GM06990 (cell line): Measurements from ENCODE around the gene VTI1A.
"Not testable (repeated sequence)": the region's sequence is repeated elsewhere in the genome, so short reads cannot be mapped to it uniquely, and the experiment has no call there.

Experiments used
- DNase-seq: peaks from one replicate; pipeline ENCODE4 v3.0.0-alpha.2; 2011; ENCODE audit not compliant: insufficient read length; ENCODE audit errors: extremely low read depth
- H3K27me3 ChIP-seq: replicated peaks from 2 replicates; pipeline ENCODE4 v1.6.0; 2011; ENCODE audit warnings: low read length; ENCODE audit not compliant: control insufficient read depth, insufficient read depth
- H3K36me3 ChIP-seq: 2 replicates; pipeline ENCODE4 v1.5.1; 2011; ENCODE audit warnings: low read length; ENCODE audit not compliant: control insufficient read depth, insufficient read depth
- H3K4me3 ChIP-seq: replicated peaks from 2 replicates; pipeline ENCODE4 v1.5.1; 2011; ENCODE audit warnings: low read depth, mild to moderate bottlenecking, control low read depth, low read length
- CTCF ChIP-seq: IDR thresholded peaks from 2 replicates; pipeline ENCODE4 v1.5.1; 2011; ENCODE audit warnings: low read length, control low read depth, mild to moderate bottlenecking, inconsistent platforms; ENCODE audit not compliant: insufficient read depth, poor library complexity, severe bottlenecking

The VTI1A gene

GRCh38 chr10:112855134-112855533, 408.1 kb downstream of the VTI1A start:
- no peak for TF ChIP-seq CTCF
- Histone ChIP-seq H3K4me3 (no peak overlapping the region), H3K36me3 (no peaks in the 10 kb centered on the region), H3K27me3 (0 out of 2 replicates have a peak, but pooled peaks cover 2% of the 10 kb centered on the region)
- no peak for DNase-seq

GRCh38 chr10:112857493-112857892, 410.5 kb downstream of the VTI1A start:
- Histone ChIP-seq H3K4me3 (no peak overlapping the region), H3K27me3 (0 out of 2 replicates have a peak, but pooled peaks cover 2% of the 10 kb centered on the region), H3K36me3 (no peaks in the 10 kb centered on the region)
- DNase-seq: no peak
- TF ChIP-seq CTCF: no peak

- Histone ChIP-seq H3K27me3 (0 out of 2 replicates have a peak, but pooled peaks cover 2% of the 10 kb centered on the region), H3K36me3 (no peaks in the 10 kb centered on the region), H3K4me3 (no peak overlapping the region)
- no peak for TF ChIP-seq CTCF
- no peak for DNase-seq
Observed at GRCh38 chr10:112858986-112859651, 412.1 kb downstream of the VTI1A start.

GRCh38 chr10:112859793-112860192, 412.8 kb downstream of the VTI1A start:
- no peak for DNase-seq
- 0 out of 2 replicates have a peak, but pooled peaks cover 2% of the 10 kb centered on the region for H3K27me3 ChIP-seq
- TF ChIP-seq CTCF: no peak
- no peak overlapping the region for H3K4me3 ChIP-seq
- no peaks in the 10 kb centered on the region for H3K36me3 ChIP-seq

GRCh38 chr10:112863461-112863860, 416.4 kb downstream of the VTI1A start:
- not testable (repeated sequence) for H3K4me3 ChIP-seq, H3K36me3 ChIP-seq, H3K27me3 ChIP-seq, DNase-seq
